Right lobe of liver (tissue), 6 donors: ENCODE measurements around the gene RBBP7. TPM values are rescaled to one million over a fixed set of nuclear protein-coding genes. Genes with fewer than 3 reads are reported as not detected.

Source experiments
- ATAC-seq, 4 donors: fragments of 200-7000 bp; cut with Tn5 transposase; one replicate each; pipeline ENCODE4 v1.9.1; 2020; ENCODE audit warnings: mild to moderate bottlenecking in 4 of 4, moderate library complexity in 4 of 4
- DNase-seq, 3 donors: peaks; one replicate each; pipeline ENCODE4 v3.0.0-alpha.2; 2020
- H3K27ac ChIP-seq, 3 donors: fragments of 200-600 bp; one replicate each; pipeline ENCODE4 v1.8.0; 2022
- H3K27me3 ChIP-seq, 2 donors: fragments of 200-600 bp; one replicate each; pipeline ENCODE4 v1.8.0; 2022
- H3K36me3 ChIP-seq, 4 donors: fragments of 200-600 bp; sonication (generic) in 1 of 4; one replicate each; pipeline versions ENCODE4 v1.5.1 to v1.8.0; 2017 to 2022; ENCODE audit warnings: control low read depth in 1 of 4
- H3K4me1 ChIP-seq, 4 donors: fragments of 200-600 bp; sonication (generic) in 1 of 4; one replicate each; pipeline versions ENCODE4 v1.5.1 to v1.8.0; 2017 to 2022; ENCODE audit warnings: control low read depth in 1 of 4
- H3K4me3 ChIP-seq, 3 donors: fragments of 200-600 bp; one replicate each; pipeline ENCODE4 v1.8.0; 2022
- H3K9me3 ChIP-seq, 4 donors: fragments of 200-600 bp; sonication (generic) in 1 of 4; one replicate each; pipeline versions ENCODE4 v1.5.1 to v1.8.0; 2017 to 2022; ENCODE audit warnings: control low read depth in 1 of 4
- POLR2A ChIP-seq: fragments of 450-650 bp; IDR thresholded peaks from one replicate; pipeline ENCODE4 v1.6.1; 2017; ENCODE audit warnings: antibody characterized with exemption, mild to moderate bottlenecking
- WGBS: methylation state at CpG from one replicate; pipeline ENCODE4 v1.1.6; 2018; ENCODE audit warnings: low coverage, low lambda C conversion rate; ENCODE audit not compliant: insufficient coverage; ENCODE audit errors: missing lambda C conversion rate; 5-methylcytosine and 5-hydroxymethylcytosine counted together
- intact Hi-C, 2 donors: fragments of 100-400 bp; cut with DNase I; formaldehyde crosslinking; loops; one replicate each; pipeline versions ENCODE4 v1.11.2 to v1.14.1; 2022
- total RNA-seq, 6 experiments: library from RNA; depleted of rRNA in 2 of 6; stranded (reverse); fragments of >200 nt in 2 of 6; fragmentation: NEBNext Ultra II Directional in 3 of 6; extraction: Animal tissue kit (Norgen Biotek cat#: 25700) in 3 of 6; gene quantifications; one replicate each; pipeline versions ENCODE4 v1.1.0 to v1.2.4, GENCODE V29; 2016 to 2023
- TF ChIP-seq, protein P1 (sequence below), 4 donors: fragments of 200-600 bp in 3 of 4; fragments of 450-650 bp in 1 of 4; IDR thresholded peaks; one replicate each; pipeline versions ENCODE4 v1.5.1 to v1.8.0; 2016 to 2022; ENCODE audit warnings: antibody characterized with exemption in 4 of 4, mild to moderate bottlenecking in 2 of 4
- donor health status: DM: no; HTN: yes; CAD: no.
- donor health status: DM: no; HTN: no; CAD: no.
- donor health status: DM: no; HTN: no; CAD: no.
- donor health status: DM: no; HTN: yes; CAD: no.
- donor health status: DM: no; HTN: yes; CAD: no.

RBBP7 gene
- total RNA-seq, 6 experiments from 2014 or later: 31.4 to 38.6 (median 33.4) TPM

DNA sequence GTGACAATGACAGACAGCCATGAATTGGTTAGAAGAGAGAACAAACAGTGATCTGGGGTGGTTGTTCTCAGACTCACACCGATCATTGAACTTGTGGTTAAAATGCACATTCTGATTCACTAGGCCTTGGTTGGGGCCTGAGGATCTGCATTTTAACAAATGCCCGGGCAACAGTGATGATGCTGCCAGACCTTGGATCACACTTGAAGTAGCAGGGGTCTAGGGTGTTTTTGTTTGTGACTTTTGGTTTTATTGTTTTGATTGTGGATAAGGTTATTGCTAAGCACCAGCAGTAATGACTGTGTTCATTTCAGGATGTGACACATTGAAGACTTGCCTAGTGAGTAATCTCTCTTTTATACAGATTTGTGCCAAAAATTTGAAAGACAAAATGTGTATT is 47.4 kb downstream of the RBBP7 start:
- H3K4me3 ChIP-seq: no peak overlapping the region
- no peaks in the 10 kb centered on the region for H3K9me3 ChIP-seq
- intact Hi-C loops: no loop called here
- ATAC-seq (no peak), DNase-seq (no peak)
- H3K36me3 ChIP-seq: no peaks in the 10 kb centered on the region
- no peak overlapping the region for H3K27ac ChIP-seq
- 100% methylated on average over 1 of the region's 2 CpGs for WGBS
- H3K4me1 ChIP-seq: peaks cover 0 to 10% (median 1%) of the 10 kb centered on the region in 4 donors
- no peak for TF ChIP-seq POLR2A
- TF ChIP-seq, protein P1, sequence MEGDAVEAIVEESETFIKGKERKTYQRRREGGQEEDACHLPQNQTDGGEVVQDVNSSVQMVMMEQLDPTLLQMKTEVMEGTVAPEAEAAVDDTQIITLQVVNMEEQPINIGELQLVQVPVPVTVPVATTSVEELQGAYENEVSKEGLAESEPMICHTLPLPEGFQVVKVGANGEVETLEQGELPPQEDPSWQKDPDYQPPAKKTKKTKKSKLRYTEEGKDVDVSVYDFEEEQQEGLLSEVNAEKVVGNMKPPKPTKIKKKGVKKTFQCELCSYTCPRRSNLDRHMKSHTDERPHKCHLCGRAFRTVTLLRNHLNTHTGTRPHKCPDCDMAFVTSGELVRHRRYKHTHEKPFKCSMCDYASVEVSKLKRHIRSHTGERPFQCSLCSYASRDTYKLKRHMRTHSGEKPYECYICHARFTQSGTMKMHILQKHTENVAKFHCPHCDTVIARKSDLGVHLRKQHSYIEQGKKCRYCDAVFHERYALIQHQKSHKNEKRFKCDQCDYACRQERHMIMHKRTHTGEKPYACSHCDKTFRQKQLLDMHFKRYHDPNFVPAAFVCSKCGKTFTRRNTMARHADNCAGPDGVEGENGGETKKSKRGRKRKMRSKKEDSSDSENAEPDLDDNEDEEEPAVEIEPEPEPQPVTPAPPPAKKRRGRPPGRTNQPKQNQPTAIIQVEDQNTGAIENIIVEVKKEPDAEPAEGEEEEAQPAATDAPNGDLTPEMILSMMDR (IDR thresholded peaks at IDR 0.05): no peak
- H3K27me3 ChIP-seq: no peaks in the 10 kb centered on the region

DNA sequence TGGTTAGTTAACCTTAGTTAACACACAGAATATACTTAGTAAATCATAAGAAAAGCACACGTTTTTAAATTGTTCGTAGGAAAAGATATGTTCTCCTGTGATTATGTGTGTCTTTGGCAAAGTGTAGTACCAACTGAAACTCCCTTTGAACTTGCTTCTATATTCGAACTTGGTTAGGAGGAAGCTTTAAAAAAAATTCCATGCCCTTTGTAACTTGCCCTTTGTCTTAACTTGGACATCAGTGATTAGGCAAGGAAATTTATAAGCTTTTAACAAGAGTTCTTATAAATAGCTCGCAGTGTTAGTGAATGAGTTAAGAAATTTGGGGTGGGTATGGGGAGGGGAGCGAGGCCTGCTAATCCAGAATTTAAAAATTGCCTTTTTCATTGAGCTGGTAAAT is 50.5 kb downstream of the RBBP7 start:
- H3K4me3 ChIP-seq: no peak overlapping the region
- H3K27ac ChIP-seq: no peak overlapping the region
- intact Hi-C loops: no loop called here
- DNase-seq: no peak
- no peaks in the 10 kb centered on the region for H3K9me3 ChIP-seq
- H3K4me1 ChIP-seq: no peaks in the 10 kb centered on the region
- no peaks in the 10 kb centered on the region for H3K36me3 ChIP-seq
- TF ChIP-seq, protein P1 (IDR thresholded peaks at IDR 0.05): no peak
- no peak for TF ChIP-seq POLR2A
- H3K27me3 ChIP-seq: no peaks in the 10 kb centered on the region
- ATAC-seq: peak in 1 of 4 donors; percentile 45
- WGBS: 63% methylated on average over 5 of the region's 5 CpGs

DNA sequence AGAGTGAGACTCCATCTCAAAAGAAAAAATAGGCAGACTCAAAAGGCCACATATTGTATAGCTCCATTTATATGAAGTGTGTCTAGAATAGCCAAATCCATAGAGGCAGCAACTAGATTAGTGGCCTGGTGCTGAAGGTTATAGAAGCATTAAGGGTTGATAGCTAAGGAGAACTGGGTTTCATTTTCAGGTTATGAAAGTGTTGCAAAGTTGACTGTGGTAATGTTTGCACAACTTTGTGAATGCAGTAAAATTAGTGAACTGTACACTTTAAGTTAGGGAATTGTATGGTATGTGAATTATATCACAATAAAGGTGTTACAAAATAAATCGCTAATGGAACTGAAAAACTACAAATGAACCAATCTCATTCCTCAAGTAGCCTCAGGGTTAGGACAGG is 55.6 kb downstream of the RBBP7 start:
- intact Hi-C loops: no loop called here
- Histone ChIP-seq H3K4me3 (no peak overlapping the region), H3K27me3 (no peaks in the 10 kb centered on the region), H3K4me1 (no peaks in the 10 kb centered on the region), H3K27ac (no peak overlapping the region), H3K9me3 (no peaks in the 10 kb centered on the region), H3K36me3 (no peaks in the 10 kb centered on the region)
- DNase-seq (no peak), ATAC-seq (peak in 1 of 4 donors; percentile 46)
- WGBS: 73% methylated on average over 1 of the region's 1 CpG
- TF ChIP-seq POLR2A: no peak
- TF ChIP-seq, protein P1 (IDR thresholded peaks at IDR 0.05): no peak

DNA sequence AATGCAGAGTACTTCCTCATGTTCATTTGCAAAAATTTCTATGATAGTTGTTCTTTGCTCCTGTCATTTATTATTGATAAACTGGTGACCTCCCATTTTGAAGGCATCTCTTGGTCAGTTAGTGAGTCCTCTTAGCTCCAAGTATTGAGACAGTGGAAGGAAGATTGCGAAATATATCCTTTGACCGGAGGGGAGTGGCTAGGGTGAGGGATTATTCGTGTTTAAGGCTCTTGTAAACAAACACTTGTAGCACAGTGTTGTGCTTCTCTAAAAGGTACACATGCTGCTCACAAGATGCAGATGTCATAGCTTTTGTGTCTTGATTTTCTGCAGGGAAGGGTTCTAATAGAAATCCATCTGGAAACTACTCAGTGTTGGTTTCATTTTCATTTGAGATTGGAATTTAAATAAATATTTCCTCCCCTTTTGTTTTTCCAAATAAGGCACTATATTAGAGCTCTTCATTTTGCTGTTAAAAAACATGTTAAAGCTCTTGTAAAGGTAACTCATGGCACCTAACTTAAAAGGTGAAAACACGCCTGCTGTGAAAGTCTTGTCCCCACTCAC is 62.1 kb downstream of the RBBP7 start:
- Histone ChIP-seq H3K36me3 (peaks cover 0 to 2% (median 0%) of the 10 kb centered on the region in 4 donors), H3K9me3 (no peaks in the 10 kb centered on the region), H3K27ac (peak overlapping the region in 2 of 3 donors; percentile 33 to 52), H3K4me1 (peaks cover 0 to 15% (median 3%) of the 10 kb centered on the region in 4 donors), H3K27me3 (no peaks in the 10 kb centered on the region), H3K4me3 (no peak overlapping the region)
- ATAC-seq (peak; percentile 97 to 99 (median 98)), DNase-seq (peak in 1 of 3 donors; percentile 62)
- intact Hi-C loops: no loop called here
- 17% methylated on average over 4 of the region's 4 CpGs for WGBS
- TF ChIP-seq, protein P1 (IDR thresholded peaks at IDR 0.05): no peak
- no peak for TF ChIP-seq POLR2A
